Measurements from ENCODE around the gene TMBIM6. TPM values are rescaled to one million over a fixed set of nuclear protein-coding genes. Genes with fewer than 3 reads are reported as not detected.

The TMBIM6 gene
- total RNA-seq, 1 donor from 2014 or later = 452 TPM

- Mint-ChIP-seq H3K4me1 (ENCODE audit: low read depth, unreplicated experiment) (peaks cover 3% of the 10 kb centered on the region), H3K36me3 (ENCODE audit: low read depth, unreplicated experiment) (peaks cover 9% of the 10 kb centered on the region), H3K27ac (ENCODE audit: unreplicated experiment) (peak overlapping the region; percentile 81), H3K9me3 (ENCODE audit: unreplicated experiment) (no peaks in the 10 kb centered on the region), H3K4me3 (ENCODE audit: unreplicated experiment) (no peak overlapping the region), H3K27me3 (ENCODE audit: low read depth, unreplicated experiment) (no peaks in the 10 kb centered on the region)
- Histone ChIP-seq H3K27me3 (ENCODE audit: insufficient read depth, low read length) (no peaks in the 10 kb centered on the region), H3K9me3 (ENCODE audit: insufficient read depth, low read depth, low read length) (no peaks in the 10 kb centered on the region), H3K79me2 (ENCODE audit: insufficient read depth, low read length) (no peaks in the 10 kb centered on the region), H3K4me2 (ENCODE audit: low read length) (no peak overlapping the region), H3K36me3 (ENCODE audit: insufficient read depth, low read length) (peaks cover 21% of the 10 kb centered on the region), H4K20me1 (ENCODE audit: insufficient read depth, low read length) (peaks cover 44% of the 10 kb centered on the region), H2AFZ (ENCODE audit: low read depth, low read length) (no peak overlapping the region), H3K9ac (ENCODE audit: low read length) (no peak overlapping the region), H3K4me3 (ENCODE audit: insufficient read depth, low read depth, low read length) (no peak overlapping the region), H3K27ac (ENCODE audit: low read depth, low read length) (no peak overlapping the region), H3K4me1 (ENCODE audit: insufficient read depth, low read length) (no peaks in the 10 kb centered on the region)
- no peak for TF ChIP-seq EZH2 (IDR thresholded peaks at IDR 0.05; ENCODE audit: insufficient read depth, low read length)
- TF ChIP-seq, protein P1, sequence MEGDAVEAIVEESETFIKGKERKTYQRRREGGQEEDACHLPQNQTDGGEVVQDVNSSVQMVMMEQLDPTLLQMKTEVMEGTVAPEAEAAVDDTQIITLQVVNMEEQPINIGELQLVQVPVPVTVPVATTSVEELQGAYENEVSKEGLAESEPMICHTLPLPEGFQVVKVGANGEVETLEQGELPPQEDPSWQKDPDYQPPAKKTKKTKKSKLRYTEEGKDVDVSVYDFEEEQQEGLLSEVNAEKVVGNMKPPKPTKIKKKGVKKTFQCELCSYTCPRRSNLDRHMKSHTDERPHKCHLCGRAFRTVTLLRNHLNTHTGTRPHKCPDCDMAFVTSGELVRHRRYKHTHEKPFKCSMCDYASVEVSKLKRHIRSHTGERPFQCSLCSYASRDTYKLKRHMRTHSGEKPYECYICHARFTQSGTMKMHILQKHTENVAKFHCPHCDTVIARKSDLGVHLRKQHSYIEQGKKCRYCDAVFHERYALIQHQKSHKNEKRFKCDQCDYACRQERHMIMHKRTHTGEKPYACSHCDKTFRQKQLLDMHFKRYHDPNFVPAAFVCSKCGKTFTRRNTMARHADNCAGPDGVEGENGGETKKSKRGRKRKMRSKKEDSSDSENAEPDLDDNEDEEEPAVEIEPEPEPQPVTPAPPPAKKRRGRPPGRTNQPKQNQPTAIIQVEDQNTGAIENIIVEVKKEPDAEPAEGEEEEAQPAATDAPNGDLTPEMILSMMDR (IDR thresholded peaks at IDR 0.05; ENCODE audit: insufficient read depth, low read depth, low read length) = no peak
- DNase-seq (ENCODE audit: low read depth) (no peak), FAIRE-seq (no peak)
Observed at GRCh38 chr12:49798934-49799333, 57.6 kb downstream of the TMBIM6 start.

DNA sequence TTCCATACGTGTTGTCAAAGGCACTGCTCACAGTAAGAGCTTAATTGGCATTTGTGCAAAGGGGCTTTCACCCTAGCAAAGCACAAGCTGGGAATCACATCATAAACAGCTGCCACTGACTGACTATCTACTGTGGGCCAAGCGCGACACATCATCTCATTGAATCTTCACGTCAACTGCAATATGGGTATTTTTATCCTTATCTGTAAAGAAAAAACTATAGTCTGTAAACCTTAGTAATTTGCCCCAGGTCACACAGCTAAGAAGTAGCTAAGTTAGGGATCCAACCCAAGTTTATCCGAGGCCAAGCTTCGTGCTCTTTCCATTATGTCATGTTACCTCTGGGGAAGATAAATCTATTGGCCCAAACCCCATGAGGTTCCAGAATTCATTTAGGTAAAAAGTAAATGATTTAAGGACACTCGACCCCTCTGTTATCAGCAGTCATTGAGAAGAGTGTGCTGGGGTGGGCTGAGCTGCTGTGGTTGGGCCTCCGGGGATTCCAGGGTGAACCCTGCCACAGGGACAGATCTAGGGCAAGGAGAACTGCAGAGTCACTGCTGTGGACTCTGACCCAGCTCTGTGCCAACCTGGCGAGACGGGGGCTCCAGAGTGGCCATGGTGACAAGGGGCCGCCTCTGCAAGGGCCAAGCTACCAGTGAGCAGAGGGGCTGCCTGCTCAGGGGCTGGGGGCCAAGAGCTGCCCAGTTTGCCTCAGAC is 59.2 kb downstream of the TMBIM6 start:
- TF ChIP-seq EZH2 (IDR thresholded peaks at IDR 0.05; ENCODE audit: insufficient read depth, low read length) = no peak
- TF ChIP-seq, protein P1 (IDR thresholded peaks at IDR 0.05; ENCODE audit: insufficient read depth, low read depth, low read length) = no peak
- H3K4me2 ChIP-seq (ENCODE audit: low read length) = no peak overlapping the region
- no peaks in the 10 kb centered on the region for H3K9me3 ChIP-seq (ENCODE audit: insufficient read depth, low read depth, low read length)
- no peak overlapping the region for H3K4me3 Mint-ChIP-seq (ENCODE audit: unreplicated experiment)
- no peaks in the 10 kb centered on the region for H3K27me3 ChIP-seq (ENCODE audit: insufficient read depth, low read length)
- peaks cover 27% of the 10 kb centered on the region for H3K36me3 ChIP-seq (ENCODE audit: insufficient read depth, low read length)
- no peaks in the 10 kb centered on the region for H3K27me3 Mint-ChIP-seq (ENCODE audit: low read depth, unreplicated experiment)
- peaks cover 3% of the 10 kb centered on the region for H3K4me1 Mint-ChIP-seq (ENCODE audit: low read depth, unreplicated experiment)
- no peak overlapping the region for H3K27ac Mint-ChIP-seq (ENCODE audit: unreplicated experiment)
- peaks cover 59% of the 10 kb centered on the region for H4K20me1 ChIP-seq (ENCODE audit: insufficient read depth, low read length)
- H2AFZ ChIP-seq (ENCODE audit: low read depth, low read length) = no peak overlapping the region
- no peak overlapping the region for H3K27ac ChIP-seq (ENCODE audit: low read depth, low read length)
- H3K9me3 Mint-ChIP-seq (ENCODE audit: unreplicated experiment) = no peaks in the 10 kb centered on the region
- no peak overlapping the region for H3K4me3 ChIP-seq (ENCODE audit: insufficient read depth, low read depth, low read length)
- H3K36me3 Mint-ChIP-seq (ENCODE audit: low read depth, unreplicated experiment) = peaks cover 15% of the 10 kb centered on the region
- H3K4me1 ChIP-seq (ENCODE audit: insufficient read depth, low read length) = no peaks in the 10 kb centered on the region
- peaks cover 3% of the 10 kb centered on the region for H3K79me2 ChIP-seq (ENCODE audit: insufficient read depth, low read length)
- no peak overlapping the region for H3K9ac ChIP-seq (ENCODE audit: low read length)
- no peak for FAIRE-seq
- no peak for DNase-seq (ENCODE audit: low read depth)
